ENCODE results near the gene RPN1.
"Not testable (repeated sequence)": the region's sequence is repeated elsewhere in the genome, so short reads cannot be mapped to it uniquely, and the experiment has no call there.

Gene RPN1

GRCh38 chr3:128680603-128681368 is 30.2 kb upstream of the RPN1 start:
- Histone ChIP-seq H3K27ac (ENCODE audit: insufficient read depth, low read length, poor library complexity, severe bottlenecking) (peak overlapping the region; percentile 90), H3K4me1 (ENCODE audit: control insufficient read depth, insufficient read depth, low read length, poor library complexity, severe bottlenecking) (no peaks in the 10 kb centered on the region), H3K4me3 (ENCODE audit: insufficient read depth, low read depth, low read length, poor library complexity, severe bottlenecking) (peak overlapping the region; percentile 67), H3K36me3 (ENCODE audit: control insufficient read depth, insufficient read depth, low read length) (no peaks in the 10 kb centered on the region), H3K9me3 (ENCODE audit: control insufficient read depth, low read length) (no peaks in the 10 kb centered on the region), H3K27me3 (replicated peaks; ENCODE audit: control insufficient read depth, insufficient read depth, low read length, poor library complexity, severe bottlenecking) (no peaks in the 10 kb centered on the region)
- DNase-seq: peak; percentile 91 to 95 (median 94)

DNA sequence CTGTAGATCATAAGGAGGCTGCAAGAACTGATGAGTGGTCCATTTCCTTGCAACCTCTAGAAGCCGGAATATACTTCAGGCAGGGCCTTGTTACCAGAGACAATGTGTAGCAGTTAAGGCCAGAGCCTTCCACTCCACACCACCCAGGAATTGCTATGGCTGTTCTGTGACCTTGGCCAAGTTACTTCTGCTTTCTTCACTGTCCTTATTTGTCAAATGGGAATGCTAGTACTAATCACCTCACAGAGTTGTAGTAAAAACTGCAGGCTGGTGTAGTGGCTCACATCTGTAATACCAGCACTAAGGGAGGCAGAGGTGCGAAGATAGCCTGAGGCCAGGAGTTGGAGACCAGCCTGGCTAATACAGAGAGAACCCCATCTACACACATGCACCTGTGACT is 28.7 kb upstream of the RPN1 start:
- Histone ChIP-seq H3K27me3 (replicated peaks; ENCODE audit: control insufficient read depth, insufficient read depth, low read length, poor library complexity, severe bottlenecking) (no peaks in the 10 kb centered on the region), H3K9me3 (ENCODE audit: control insufficient read depth, low read length) (no peaks in the 10 kb centered on the region), H3K27ac (ENCODE audit: insufficient read depth, low read length, poor library complexity, severe bottlenecking) (no peak overlapping the region), H3K4me3 (ENCODE audit: insufficient read depth, low read depth, low read length, poor library complexity, severe bottlenecking) (no peak overlapping the region), H3K4me1 (ENCODE audit: control insufficient read depth, insufficient read depth, low read length, poor library complexity, severe bottlenecking) (no peaks in the 10 kb centered on the region), H3K36me3 (ENCODE audit: control insufficient read depth, insufficient read depth, low read length) (no peaks in the 10 kb centered on the region)
- DNase-seq: no peak

DNA sequence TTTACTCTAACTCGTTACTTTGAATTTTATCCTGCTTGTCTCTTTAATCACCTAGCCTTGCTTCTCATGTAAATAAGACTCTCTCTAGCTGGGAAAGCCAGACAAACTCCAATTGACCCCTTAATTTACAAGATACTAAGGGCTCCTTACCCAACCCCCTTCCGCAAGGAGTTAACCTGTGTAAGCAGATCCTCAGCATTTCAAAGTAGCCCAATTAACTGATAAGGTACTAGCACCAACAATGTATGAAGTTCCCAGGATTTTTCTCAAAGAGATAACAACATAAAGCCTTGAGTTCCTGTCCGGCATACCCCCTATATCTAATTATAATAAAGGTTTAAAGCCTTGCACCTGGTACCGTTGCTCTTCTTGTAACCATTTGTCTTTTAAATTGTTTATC is 25.2 kb upstream of the RPN1 start:
- not testable (repeated sequence) for H3K9me3 ChIP-seq (ENCODE audit: control insufficient read depth, low read length); H3K27me3 ChIP-seq (replicated peaks; ENCODE audit: control insufficient read depth, insufficient read depth, low read length, poor library complexity, severe bottlenecking); DNase-seq; H3K27ac ChIP-seq (ENCODE audit: insufficient read depth, low read length, poor library complexity, severe bottlenecking); H3K36me3 ChIP-seq (ENCODE audit: control insufficient read depth, insufficient read depth, low read length); H3K4me3 ChIP-seq (ENCODE audit: insufficient read depth, low read depth, low read length, poor library complexity, severe bottlenecking); H3K4me1 ChIP-seq (ENCODE audit: control insufficient read depth, insufficient read depth, low read length, poor library complexity, severe bottlenecking)

DNA sequence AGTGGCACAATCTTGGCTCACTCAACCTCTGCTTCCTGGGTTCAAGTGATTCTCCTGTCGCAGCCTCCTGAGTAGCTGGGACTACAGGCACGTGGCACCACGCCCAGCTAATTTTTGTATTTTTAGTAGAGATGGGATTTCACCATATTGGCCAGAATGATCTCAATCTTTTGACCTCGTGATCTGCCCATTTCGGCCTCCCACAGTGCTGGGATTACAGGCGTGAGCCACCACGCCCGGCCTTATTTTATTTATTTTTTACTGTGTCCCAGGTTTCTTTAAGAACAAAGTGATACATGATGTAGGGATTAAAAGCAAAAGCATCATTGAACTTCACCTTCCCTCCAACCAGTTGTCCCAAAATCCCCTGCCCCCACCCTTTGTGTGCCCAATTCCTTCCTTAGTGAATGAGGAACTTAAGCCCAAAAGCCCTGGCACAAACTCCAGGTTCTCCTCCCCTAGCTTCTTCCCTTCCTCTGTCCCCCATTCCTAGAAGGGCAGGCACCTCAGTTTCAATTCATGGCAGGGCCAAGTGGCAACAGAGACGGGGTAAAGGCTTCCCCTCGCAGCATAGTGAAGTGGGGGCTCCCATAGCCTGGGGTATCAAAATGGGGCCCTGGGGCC is 23.7 kb upstream of the RPN1 start:
- H3K9me3 ChIP-seq (ENCODE audit: control insufficient read depth, low read length): no peaks in the 10 kb centered on the region
- H3K4me1 ChIP-seq (ENCODE audit: control insufficient read depth, insufficient read depth, low read length, poor library complexity, severe bottlenecking): no peaks in the 10 kb centered on the region
- no peak overlapping the region for H3K27ac ChIP-seq (ENCODE audit: insufficient read depth, low read length, poor library complexity, severe bottlenecking)
- no peak overlapping the region for H3K4me3 ChIP-seq (ENCODE audit: insufficient read depth, low read depth, low read length, poor library complexity, severe bottlenecking)
- H3K36me3 ChIP-seq (ENCODE audit: control insufficient read depth, insufficient read depth, low read length): no peaks in the 10 kb centered on the region
- no peaks in the 10 kb centered on the region for H3K27me3 ChIP-seq (replicated peaks; ENCODE audit: control insufficient read depth, insufficient read depth, low read length, poor library complexity, severe bottlenecking)
- DNase-seq: no peak

- DNase-seq: no peak
- Histone ChIP-seq H3K4me1 (ENCODE audit: control insufficient read depth, insufficient read depth, low read length, poor library complexity, severe bottlenecking) (no peaks in the 10 kb centered on the region), H3K9me3 (ENCODE audit: control insufficient read depth, low read length) (no peaks in the 10 kb centered on the region), H3K27ac (ENCODE audit: insufficient read depth, low read length, poor library complexity, severe bottlenecking) (no peak overlapping the region), H3K4me3 (ENCODE audit: insufficient read depth, low read depth, low read length, poor library complexity, severe bottlenecking) (no peak overlapping the region), H3K27me3 (replicated peaks; ENCODE audit: control insufficient read depth, insufficient read depth, low read length, poor library complexity, severe bottlenecking) (no peaks in the 10 kb centered on the region), H3K36me3 (ENCODE audit: control insufficient read depth, insufficient read depth, low read length) (no peaks in the 10 kb centered on the region)
Measured at GRCh38 chr3:128667641-128668040, 17.0 kb upstream of the RPN1 start.

DNA sequence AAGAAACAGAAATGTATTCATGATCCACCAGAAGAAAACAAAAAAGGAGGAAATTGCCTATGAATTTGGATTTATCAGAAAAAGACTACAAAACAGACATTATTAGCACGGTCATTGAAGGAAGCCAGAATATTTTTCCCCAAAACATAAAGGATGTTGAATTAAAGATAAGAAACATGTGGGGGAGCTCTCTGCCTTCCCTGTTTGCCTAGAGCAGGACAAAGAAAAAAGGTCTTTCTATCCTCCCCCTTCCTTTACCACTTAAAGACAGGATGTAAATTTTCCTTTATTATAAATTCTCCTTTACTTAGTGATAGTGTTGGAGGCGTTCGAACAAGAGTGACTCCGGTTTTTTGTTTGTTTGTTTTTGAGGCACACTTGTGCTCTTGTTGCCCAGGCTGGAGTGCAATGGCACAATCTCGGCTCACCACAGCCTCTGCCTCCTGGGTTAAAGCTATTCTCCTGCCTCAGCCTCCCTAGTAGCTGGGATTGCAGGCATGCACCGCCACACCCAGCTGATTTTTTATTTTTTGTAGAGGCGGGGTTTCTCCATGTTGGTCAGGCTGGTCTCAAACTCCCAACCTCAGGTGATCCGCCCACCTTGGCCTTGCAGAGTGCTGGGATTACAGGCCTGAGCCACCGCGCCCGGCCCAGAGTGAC is 14.9 kb upstream of the RPN1 start:
- H3K4me3 ChIP-seq (ENCODE audit: insufficient read depth, low read depth, low read length, poor library complexity, severe bottlenecking): no peak overlapping the region
- no peaks in the 10 kb centered on the region for H3K36me3 ChIP-seq (ENCODE audit: control insufficient read depth, insufficient read depth, low read length)
- no peaks in the 10 kb centered on the region for H3K4me1 ChIP-seq (ENCODE audit: control insufficient read depth, insufficient read depth, low read length, poor library complexity, severe bottlenecking)
- H3K27me3 ChIP-seq (replicated peaks; ENCODE audit: control insufficient read depth, insufficient read depth, low read length, poor library complexity, severe bottlenecking): no peaks in the 10 kb centered on the region
- H3K27ac ChIP-seq (ENCODE audit: insufficient read depth, low read length, poor library complexity, severe bottlenecking): no peak overlapping the region
- DNase-seq: no peak
- no peaks in the 10 kb centered on the region for H3K9me3 ChIP-seq (ENCODE audit: control insufficient read depth, low read length)

- no peaks in the 10 kb centered on the region for H3K9me3 ChIP-seq (ENCODE audit: control insufficient read depth, low read length)
- DNase-seq: no peak
- no peak overlapping the region for H3K4me3 ChIP-seq (ENCODE audit: insufficient read depth, low read depth, low read length, poor library complexity, severe bottlenecking)
- H3K4me1 ChIP-seq (ENCODE audit: control insufficient read depth, insufficient read depth, low read length, poor library complexity, severe bottlenecking): no peaks in the 10 kb centered on the region
- no peak overlapping the region for H3K27ac ChIP-seq (ENCODE audit: insufficient read depth, low read length, poor library complexity, severe bottlenecking)
- H3K27me3 ChIP-seq (replicated peaks; ENCODE audit: control insufficient read depth, insufficient read depth, low read length, poor library complexity, severe bottlenecking): no peaks in the 10 kb centered on the region
- H3K36me3 ChIP-seq (ENCODE audit: control insufficient read depth, insufficient read depth, low read length): no peaks in the 10 kb centered on the region
Measured at GRCh38 chr3:128663151-128663550, 12.5 kb upstream of the RPN1 start.

DNA sequence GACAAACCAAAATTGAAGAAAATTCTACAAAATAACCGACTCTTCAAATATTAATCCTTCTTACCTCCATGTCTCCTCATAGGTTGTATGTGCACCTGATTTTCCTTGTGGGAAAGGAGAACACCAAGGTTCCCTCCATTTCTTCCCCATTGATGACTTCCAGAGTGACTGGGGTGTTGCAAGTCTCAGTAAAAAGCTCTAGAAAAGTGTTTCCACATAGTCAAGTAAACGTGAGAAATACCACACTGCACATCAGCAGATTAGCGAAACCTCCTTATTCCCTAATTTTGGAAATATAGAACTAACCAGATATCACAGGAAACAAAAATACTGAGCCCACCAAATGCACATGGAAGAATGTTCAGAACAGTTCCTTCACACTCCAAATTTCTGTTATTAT is 4.9 kb upstream of the RPN1 start:
- DNase-seq: no peak
- H3K9me3 ChIP-seq (ENCODE audit: control insufficient read depth, low read length): no peaks in the 10 kb centered on the region
- no peaks in the 10 kb centered on the region for H3K36me3 ChIP-seq (ENCODE audit: control insufficient read depth, insufficient read depth, low read length)
- no peak overlapping the region for H3K4me3 ChIP-seq (ENCODE audit: insufficient read depth, low read depth, low read length, poor library complexity, severe bottlenecking)
- no peaks in the 10 kb centered on the region for H3K4me1 ChIP-seq (ENCODE audit: control insufficient read depth, insufficient read depth, low read length, poor library complexity, severe bottlenecking)
- H3K27me3 ChIP-seq (replicated peaks; ENCODE audit: control insufficient read depth, insufficient read depth, low read length, poor library complexity, severe bottlenecking): no peaks in the 10 kb centered on the region
- H3K27ac ChIP-seq (ENCODE audit: insufficient read depth, low read length, poor library complexity, severe bottlenecking): no peak overlapping the region

DNA sequence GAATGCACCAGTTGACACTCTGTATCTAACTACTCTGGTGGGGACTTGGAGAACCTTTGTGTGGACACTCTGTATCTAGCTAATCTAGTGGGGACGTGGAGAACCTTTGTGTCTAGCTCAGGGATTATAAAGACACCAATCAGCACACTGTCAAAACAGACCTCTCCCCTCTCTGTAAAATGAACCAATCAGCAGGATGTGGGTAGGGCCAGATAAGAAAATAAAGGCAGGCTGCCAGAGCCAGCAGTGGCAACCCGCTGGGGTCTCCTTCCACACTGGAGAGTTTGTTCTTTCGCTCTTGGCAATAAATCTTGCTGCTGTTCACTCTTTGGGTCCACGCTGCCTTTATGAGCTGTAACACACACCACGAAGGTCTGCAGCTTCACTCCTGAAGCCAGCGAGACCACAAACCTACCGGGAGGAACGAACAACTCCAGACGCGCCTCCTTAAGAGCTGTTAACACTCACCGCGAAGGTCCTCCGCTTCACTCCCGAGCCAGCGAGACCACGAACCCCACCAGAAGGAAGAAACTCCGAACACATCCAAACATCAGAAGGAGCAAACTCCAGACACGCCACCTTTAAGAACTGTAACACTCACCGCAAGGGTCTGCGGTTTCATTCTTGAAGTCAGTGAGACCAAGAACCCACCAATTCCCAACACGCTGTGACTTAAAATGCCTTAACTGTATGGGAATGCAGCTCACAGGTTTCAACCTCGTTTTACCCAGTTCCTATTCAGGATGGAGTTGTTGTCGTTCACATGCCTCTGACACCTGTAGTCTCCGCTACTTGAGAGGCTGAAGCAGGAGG is 3.6 kb upstream of the RPN1 start:
- not testable (repeated sequence) for H3K9me3 ChIP-seq (ENCODE audit: control insufficient read depth, low read length); H3K27me3 ChIP-seq (replicated peaks; ENCODE audit: control insufficient read depth, insufficient read depth, low read length, poor library complexity, severe bottlenecking); H3K4me1 ChIP-seq (ENCODE audit: control insufficient read depth, insufficient read depth, low read length, poor library complexity, severe bottlenecking); H3K36me3 ChIP-seq (ENCODE audit: control insufficient read depth, insufficient read depth, low read length)
- Histone ChIP-seq H3K27ac (ENCODE audit: insufficient read depth, low read length, poor library complexity, severe bottlenecking) (peak overlapping the region; percentile 14), H3K4me3 (ENCODE audit: insufficient read depth, low read depth, low read length, poor library complexity, severe bottlenecking) (peak overlapping the region; percentile 53)
- peak in 2 of 3 donors; percentile 4 to 38 for DNase-seq
